ENCODE results near the gene CFAP299.

DNA sequence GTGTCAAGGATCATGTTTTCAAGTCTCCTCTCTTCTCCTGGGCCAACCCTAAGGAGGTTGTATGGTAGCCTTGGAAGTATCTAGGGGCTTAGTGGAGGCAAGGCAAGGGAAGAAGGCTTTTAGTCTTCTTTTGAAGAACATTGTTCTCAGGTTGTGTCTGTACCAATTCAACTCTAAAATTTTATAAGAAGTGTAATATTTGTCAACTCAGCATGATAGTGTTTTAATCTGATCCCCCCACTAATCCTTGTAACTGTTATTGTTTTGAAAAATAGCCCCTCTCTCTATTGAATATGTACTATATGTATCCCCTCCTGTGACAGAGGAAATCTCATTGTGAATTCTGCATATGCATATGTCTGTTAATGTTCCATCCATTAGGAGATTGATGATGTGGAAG is 345.4 kb downstream of the CFAP299 start:
- TF ChIP-seq CTCF (IDR thresholded peaks at IDR 0.05) (no peak), POLR2AphosphoS5 (IDR thresholded peaks at IDR 0.05) (no peak)
